ENCODE data around the gene ESAM. TPM values are rescaled to one million over a fixed set of nuclear protein-coding genes. Genes with fewer than 3 reads are reported as not detected.

The ESAM gene
- total RNA-seq, 6 experiments from 2014 or later = 6.1 to 15.3 (median 9.7) TPM

GRCh38 chr11:124742555-124742954 is 19.5 kb downstream of the ESAM start:
- no peak for ATAC-seq
- Histone ChIP-seq H3K27me3 (peaks cover 0 to 9% of the 10 kb centered on the region in 2 donors), H3K4me1 (peaks cover 0 to 20% (median 0%) of the 10 kb centered on the region in 4 donors), H3K9me3 (no peaks in the 10 kb centered on the region), H3K36me3 (no peaks in the 10 kb centered on the region), H3K4me3 (no peak overlapping the region), H3K27ac (no peak overlapping the region)
- no CpG with 5 or more reads among the region's 2 CpGs for WGBS (ENCODE audit: insufficient coverage, low coverage, low lambda C conversion rate, missing lambda C conversion rate)
- TF ChIP-seq, protein P1, sequence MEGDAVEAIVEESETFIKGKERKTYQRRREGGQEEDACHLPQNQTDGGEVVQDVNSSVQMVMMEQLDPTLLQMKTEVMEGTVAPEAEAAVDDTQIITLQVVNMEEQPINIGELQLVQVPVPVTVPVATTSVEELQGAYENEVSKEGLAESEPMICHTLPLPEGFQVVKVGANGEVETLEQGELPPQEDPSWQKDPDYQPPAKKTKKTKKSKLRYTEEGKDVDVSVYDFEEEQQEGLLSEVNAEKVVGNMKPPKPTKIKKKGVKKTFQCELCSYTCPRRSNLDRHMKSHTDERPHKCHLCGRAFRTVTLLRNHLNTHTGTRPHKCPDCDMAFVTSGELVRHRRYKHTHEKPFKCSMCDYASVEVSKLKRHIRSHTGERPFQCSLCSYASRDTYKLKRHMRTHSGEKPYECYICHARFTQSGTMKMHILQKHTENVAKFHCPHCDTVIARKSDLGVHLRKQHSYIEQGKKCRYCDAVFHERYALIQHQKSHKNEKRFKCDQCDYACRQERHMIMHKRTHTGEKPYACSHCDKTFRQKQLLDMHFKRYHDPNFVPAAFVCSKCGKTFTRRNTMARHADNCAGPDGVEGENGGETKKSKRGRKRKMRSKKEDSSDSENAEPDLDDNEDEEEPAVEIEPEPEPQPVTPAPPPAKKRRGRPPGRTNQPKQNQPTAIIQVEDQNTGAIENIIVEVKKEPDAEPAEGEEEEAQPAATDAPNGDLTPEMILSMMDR (IDR thresholded peaks at IDR 0.05) = no peak
- no peak for TF ChIP-seq POLR2A (IDR thresholded peaks at IDR 0.05)
- intact Hi-C loops (cut with DNase I) = no loop called here
- DNase-seq = no peak

- peak; percentile 24 to 41 (median 31) for ATAC-seq
- TF ChIP-seq, protein P1 (IDR thresholded peaks at IDR 0.05) = peak; percentile 17 to 28 (median 24)
- TF ChIP-seq POLR2A (IDR thresholded peaks at IDR 0.05) = no peak
- H3K27ac ChIP-seq = no peak overlapping the region
Measured at GRCh38 chr11:124740277-124740882, 21.7 kb downstream of the ESAM start.

DNA sequence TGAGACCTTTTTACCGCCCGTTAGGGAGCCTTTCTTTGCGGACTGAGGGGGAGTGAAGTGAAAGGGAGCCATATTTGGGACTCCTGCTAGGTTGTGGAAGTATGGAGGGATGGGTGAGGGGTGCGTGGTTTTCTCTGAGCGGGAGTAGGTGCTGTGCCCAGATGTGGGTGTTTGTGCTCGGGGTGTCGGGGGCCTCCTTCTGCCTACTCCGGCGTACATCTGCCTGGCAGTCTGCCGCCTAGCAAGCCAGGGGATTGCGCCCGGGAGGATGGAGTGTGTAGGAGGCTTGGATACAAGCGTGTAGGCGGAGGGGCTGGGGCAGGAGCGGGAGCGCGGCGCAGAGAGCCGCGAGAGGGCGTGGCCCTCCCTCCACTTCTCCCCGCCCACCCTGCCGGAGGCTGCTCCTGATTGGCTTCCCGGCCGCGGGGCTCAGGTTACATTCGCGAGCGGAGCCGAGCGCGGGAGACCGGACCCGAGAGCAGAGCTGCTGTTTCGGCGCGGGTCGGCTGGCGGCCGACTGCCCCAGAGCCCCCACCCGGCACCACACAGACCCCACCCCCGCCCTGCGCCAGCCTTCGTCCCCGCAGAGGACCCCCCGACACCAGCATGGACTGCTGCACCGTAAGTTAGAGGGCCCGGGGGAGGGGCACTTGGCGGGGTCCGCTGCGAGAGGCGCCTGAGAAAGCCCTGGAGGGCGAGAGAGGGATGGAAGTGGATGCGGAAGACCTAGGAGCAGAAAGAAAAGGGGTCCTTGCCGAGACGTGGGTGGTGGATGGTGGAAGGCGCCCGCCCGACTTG is 22.4 kb downstream of the ESAM start, which contains the start of gene NRGN:
Gene NRGN, plus strand, starts transcription at position 464 of the 798 bp plus-strand sequence. Its CDS starts 143 bp downstream, at position 607.
- H3K4me1 ChIP-seq = peaks cover 0 to 11% (median 0%) of the 10 kb centered on the region in 4 donors
- no peaks in the 10 kb centered on the region for H3K9me3 ChIP-seq
- intact Hi-C loops (cut with DNase I) = no loop called here
- H3K36me3 ChIP-seq = no peaks in the 10 kb centered on the region
- ATAC-seq (peak; percentile 99), DNase-seq (peak; percentile 89 to 93 (median 92))
- WGBS (ENCODE audit: insufficient coverage, low coverage, low lambda C conversion rate, missing lambda C conversion rate) = 3% methylated on average over 27 of the region's 59 CpGs
- no peaks in the 10 kb centered on the region for H3K27me3 ChIP-seq
- TF ChIP-seq, protein P1 (IDR thresholded peaks at IDR 0.05) = no peak
- no peak for TF ChIP-seq POLR2A (IDR thresholded peaks at IDR 0.05)
- H3K27ac ChIP-seq = no peak within 1 kb of the TSS
- H3K4me3 ChIP-seq = peak within 1 kb of the TSS; percentile 18 to 46 (median 33)

More at GRCh38 chr11:124740277-124740882, 21.7 kb downstream of the ESAM start:
- Histone ChIP-seq H3K9me3 (no peaks in the 10 kb centered on the region), H3K4me3 (peak overlapping the region; percentile 18 to 46 (median 33)), H3K27me3 (peaks cover 0 to 6% of the 10 kb centered on the region in 2 donors), H3K4me1 (peaks cover 0 to 11% (median 0%) of the 10 kb centered on the region in 4 donors), H3K36me3 (no peaks in the 10 kb centered on the region)
- DNase-seq = peak in 2 of 3 donors; percentile 52 to 70
- 5% methylated on average over 12 of the region's 37 CpGs for whole genome bisulfite sequencing (ENCODE audit: insufficient coverage, low coverage, low lambda C conversion rate, missing lambda C conversion rate)
- intact Hi-C loops (cut with DNase I) = no loop called here

- peaks cover 0 to 11% (median 0%) of the 10 kb centered on the region in 4 donors for H3K4me1 ChIP-seq
- intact Hi-C loops (cut with DNase I) = no loop called here
- 44% methylated on average over 21 of the region's 21 CpGs for WGBS (ENCODE audit: insufficient coverage, low coverage, low lambda C conversion rate, missing lambda C conversion rate)
- DNase-seq (no peak), ATAC-seq (no peak)
- H3K27me3 ChIP-seq = no peaks in the 10 kb centered on the region
- no peak for TF ChIP-seq POLR2A (IDR thresholded peaks at IDR 0.05)
- TF ChIP-seq, protein P1 (IDR thresholded peaks at IDR 0.05) = no peak
- H3K36me3 ChIP-seq = no peaks in the 10 kb centered on the region
- H3K9me3 ChIP-seq = no peaks in the 10 kb centered on the region
- H3K27ac ChIP-seq = no peak overlapping the region
- H3K4me3 ChIP-seq = no peak overlapping the region
Measured at GRCh38 chr11:124738713-124739478, 23.2 kb downstream of the ESAM start.

Measured in right lobe of liver (tissue), 6 donors.